Spleen (tissue), 7 donors: Measurements from ENCODE around the gene SIGLEC1.

Experiments
- CTCF ChIP-seq, 11 experiments: fragments of 200-600 bp in 7 of 11; fragments of 450-650 bp in 4 of 11; sonication (generic) in 4 of 11; IDR thresholded peaks in 8 of 11; conservative IDR thresholded peaks in 3 of 11; 1 replicate in 7 of 11; 2 replicates in 4 of 11; pipeline versions ENCODE4 v1.4.0 to v1.8.0; 2016 to 2021; ENCODE audit warnings: antibody characterized with exemption in 11 of 11, inconsistent platforms in 4 of 11, mild to moderate bottlenecking in 1 of 11
- POLR2A ChIP-seq, 3 donors: fragments of 450-650 bp; IDR thresholded peaks; one replicate each; pipeline ENCODE4 v1.5.1; 2017; ENCODE audit warnings: antibody characterized with exemption in 3 of 3, mild to moderate bottlenecking in 1 of 3
- POLR2AphosphoS5 ChIP-seq, 3 donors: sonication (generic); formaldehyde crosslinking; IDR thresholded peaks; one replicate each; pipeline ENCODE4 v1.5.1; 2017; ENCODE audit warnings: antibody characterized with exemption in 3 of 3
- donor health status: DM: no; HTN: no; CAD: no; lungs with moderate emphysema.
- donor health status: DM: no; HTN: no; CAD: no.
- donor health status: DM: no; HTN: no; CAD: no.

DNA sequence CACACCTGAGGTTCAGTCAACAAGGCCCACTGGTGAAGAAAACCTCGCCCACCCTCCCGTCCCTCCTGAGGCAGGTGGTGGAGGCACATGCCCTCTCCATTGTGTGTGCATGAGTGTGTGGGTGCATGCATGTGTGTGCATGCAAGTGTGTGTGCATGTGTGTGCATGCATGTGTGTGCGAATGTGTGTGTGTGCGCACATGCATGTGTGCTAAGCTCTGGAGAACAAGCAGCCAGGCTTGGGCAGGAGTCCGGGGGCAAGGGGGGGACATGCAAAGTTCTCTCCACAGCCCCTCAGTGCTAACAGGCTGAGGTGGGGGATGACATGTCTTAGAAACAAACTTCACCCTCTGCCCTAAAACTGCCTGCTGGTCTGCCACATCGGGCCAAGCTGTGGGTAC is 17.0 kb upstream of the SIGLEC1 start:
- TF ChIP-seq CTCF (IDR thresholded peaks at IDR 0.05 in 8 of 11, conservative IDR thresholded peaks at IDR 0.05 in 3 of 11) (no peak), POLR2A (IDR thresholded peaks at IDR 0.05) (no peak), POLR2AphosphoS5 (IDR thresholded peaks at IDR 0.05) (no peak)
